NCI-H2171 treated with DMSO at 0.1 percent for 48 hours (cell line): Measurements from ENCODE around the gene IPO9.
"Not testable (repeated sequence)": the region's sequence is repeated elsewhere in the genome, so short reads cannot be mapped to it uniquely, and the experiment has no call there.

Source experiments
- DNase-seq: peaks from one replicate; lab custom pipeline; 2025; lab: John Stamatoyannopoulos, UW

IPO9 gene

DNA sequence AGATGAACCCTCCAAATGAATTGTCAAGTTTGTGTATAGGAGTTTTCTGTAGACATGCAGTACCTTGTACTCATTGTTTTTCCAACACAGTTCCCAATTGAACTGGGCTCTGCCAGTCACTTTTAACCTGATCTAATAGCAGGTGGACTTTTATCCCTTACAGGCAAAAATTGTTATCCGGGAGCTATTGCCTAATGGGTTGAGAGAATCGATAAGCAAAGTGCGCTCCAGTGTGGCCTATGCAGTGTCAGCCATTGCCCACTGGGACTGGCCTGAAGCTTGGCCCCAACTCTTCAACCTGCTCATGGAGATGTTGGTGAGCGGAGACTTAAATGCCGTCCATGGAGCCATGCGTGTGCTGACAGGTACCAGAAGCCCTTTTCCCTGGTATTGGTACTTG, 19.3 kb downstream of the IPO9 start:
- no peak for DNase-seq

DNA sequence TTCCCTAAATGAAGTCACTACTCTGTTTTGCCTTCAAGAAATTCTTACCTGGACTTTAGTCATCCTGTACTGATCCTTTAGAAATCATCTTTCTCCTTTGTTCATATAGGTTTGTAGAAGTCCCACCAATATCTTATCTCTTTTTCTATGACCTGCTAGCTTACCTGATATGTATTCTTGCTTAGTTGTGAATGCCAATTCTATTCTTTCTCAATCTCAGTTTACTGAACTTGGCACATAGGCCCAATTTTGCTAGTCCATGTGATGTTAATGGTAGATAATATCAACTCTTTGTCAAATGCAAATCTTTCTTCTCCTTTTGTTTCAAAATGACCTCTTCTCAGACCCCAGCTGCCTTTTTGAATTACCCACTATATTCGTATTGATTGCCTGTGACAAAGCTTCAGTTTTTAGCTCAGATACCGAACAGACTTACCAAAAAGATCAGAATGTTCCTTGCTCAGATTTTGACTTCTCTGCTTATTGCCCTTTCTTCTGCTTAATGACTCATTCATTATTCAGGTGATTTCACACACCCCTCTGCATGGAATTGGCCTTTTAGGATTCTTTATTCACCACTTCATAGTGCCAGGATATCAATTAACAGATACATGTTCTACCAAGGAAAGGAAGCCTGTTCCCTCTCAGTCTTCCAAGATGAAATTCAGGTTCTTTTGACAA, 20.6 kb downstream of the IPO9 start:
- no peak for DNase-seq

DNA sequence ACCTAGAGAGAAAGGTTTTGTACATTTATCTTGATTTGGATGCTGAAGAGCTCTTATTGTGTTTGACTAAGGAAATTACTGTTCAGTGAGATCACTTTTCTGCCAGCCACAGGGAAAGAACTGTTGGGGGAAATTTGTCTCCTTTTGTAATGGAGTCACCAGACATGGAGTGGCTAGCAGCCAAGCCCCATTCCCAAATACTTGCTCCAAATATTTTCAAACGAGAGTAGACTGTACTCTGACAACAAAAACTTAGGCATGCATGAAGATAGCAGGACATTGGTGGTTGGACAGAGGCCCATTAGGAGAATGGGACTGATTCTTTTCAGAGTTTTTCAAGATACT, 21.1 kb downstream of the IPO9 start:
- no peak for DNase-seq

- no peak for DNase-seq
These were observed 23.0 kb downstream of the IPO9 start for GRCh38 chr1:201851949-201852348.

- DNase-seq, result not testable (repeated sequence)
These were observed 27.8 kb downstream of the IPO9 start for GRCh38 chr1:201856722-201857121.

DNA sequence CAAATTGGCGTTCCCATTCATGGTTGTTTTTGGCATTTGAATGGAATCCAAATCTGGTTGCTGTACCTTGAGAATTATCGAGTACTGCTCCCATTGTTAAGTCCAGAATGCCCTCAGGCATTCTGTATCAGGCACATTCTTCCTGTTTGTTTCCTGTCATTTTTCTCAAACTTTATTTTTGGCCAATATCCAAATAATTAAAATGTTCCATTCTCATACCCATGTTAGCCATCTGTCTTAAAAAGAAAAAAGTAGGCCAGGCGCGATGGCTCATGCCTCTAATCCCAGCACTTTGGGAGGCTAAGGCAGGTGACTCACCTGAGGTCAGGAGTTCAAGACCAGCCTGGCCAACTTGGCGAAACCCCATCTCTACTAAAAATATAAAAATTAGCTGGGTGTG, 30.5 kb downstream of the IPO9 start:
- DNase-seq, result no peak

DNA sequence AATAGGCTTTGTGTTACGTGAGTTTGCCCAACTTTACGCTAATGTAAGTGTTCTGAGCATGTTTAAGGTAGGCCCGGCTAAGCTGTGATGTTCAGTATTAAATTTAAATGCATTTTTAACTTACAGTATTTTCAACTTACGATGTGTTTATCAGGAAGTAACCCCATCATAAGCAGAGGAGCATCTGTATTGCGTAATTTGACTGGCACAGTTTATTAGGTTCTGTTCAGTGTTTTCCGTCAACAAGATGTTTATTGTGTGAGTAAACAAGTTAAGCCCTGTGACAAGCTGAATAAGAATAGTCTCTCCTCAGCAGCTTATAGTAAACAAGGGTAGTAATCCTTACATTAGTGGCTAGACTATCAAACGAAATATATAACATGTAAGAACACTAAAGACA, 32.5 kb downstream of the IPO9 start:
- DNase-seq, result no peak

GRCh38 chr1:201870397-201870796, 41.4 kb downstream of the IPO9 start:
- DNase-seq, result no peak

DNA sequence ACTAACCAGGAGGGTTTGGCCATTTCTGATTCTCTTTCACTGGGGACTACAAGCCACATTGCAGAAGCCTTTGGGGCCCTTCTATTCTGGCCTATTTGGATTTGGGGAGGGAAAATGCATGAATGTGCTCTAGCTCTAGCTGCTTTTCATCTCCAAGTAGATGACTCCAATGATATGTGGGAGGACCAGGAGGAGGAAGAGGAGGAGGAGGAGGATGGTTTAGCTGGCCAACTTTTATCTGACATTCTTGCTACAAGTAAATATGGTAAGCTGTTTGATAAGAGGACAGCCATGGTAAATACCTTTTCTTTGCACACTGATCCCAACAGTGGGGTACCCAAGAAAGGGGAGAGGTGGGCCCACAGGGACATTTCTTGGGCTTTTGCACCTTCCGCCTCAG, 45.7 kb downstream of the IPO9 start:
- DNase-seq, result no peak

- DNase-seq, result peak; percentile 96
These were observed 47.3 kb downstream of the IPO9 start for GRCh38 chr1:201876148-201876818.

GRCh38 chr1:201877877-201878401, 49.0 kb downstream of the IPO9 start:
- peak; percentile 48 for DNase-seq

GRCh38 chr1:201880928-201881571, 52.1 kb downstream of the IPO9 start:
- no peak for DNase-seq

GRCh38 chr1:201881617-201882016, 52.7 kb downstream of the IPO9 start:
- no peak for DNase-seq

GRCh38 chr1:201882665-201883132, 53.7 kb downstream of the IPO9 start:
- no peak for DNase-seq

DNA sequence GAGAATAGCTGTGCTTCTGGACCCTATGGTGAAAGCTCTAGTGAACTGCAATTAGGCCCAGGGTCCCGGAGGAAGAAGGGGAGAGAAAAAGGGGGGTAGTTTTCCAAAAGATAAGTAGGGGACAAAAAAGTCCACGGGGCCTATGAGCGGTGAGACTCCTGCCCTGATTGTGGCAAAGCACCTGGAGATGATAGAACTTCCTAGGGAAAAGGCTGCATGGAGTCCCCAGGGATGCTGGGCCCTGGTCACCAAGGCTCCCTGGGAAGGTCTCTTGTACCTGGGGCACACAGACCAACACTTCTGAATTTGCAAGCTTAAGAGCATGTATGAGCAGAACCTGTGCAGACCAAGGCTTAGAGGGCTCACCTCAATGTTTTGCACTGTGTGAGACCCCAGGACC, 54.3 kb downstream of the IPO9 start:
- DNase-seq, result no peak

DNA sequence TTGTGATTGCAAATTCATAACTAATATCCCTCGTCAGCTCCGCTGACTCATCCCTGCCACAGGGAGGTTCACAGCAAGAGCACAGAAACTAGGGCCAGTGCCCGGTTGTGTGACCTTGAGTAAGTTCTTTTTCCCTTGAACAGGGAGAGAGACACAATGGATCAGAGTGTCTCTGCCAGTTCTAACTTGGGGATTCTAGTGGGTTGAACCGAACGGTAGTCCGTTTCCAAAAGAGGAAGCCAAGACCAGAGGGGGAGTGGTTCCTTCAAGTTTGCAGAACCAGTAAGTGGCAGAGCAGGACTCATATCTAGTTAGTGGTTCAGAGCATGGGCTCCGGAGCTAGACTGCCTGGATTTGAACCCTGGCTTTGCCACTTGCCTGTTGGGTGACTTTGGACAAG, 54.8 kb downstream of the IPO9 start:
- DNase-seq, result no peak

- DNase-seq, result peak; percentile 42
These were observed 55.5 kb downstream of the IPO9 start for GRCh38 chr1:201884425-201884824.

GRCh38 chr1:201885531-201886075, 56.6 kb downstream of the IPO9 start:
- DNase-seq, result no peak

GRCh38 chr1:201886103-201886885, 57.3 kb downstream of the IPO9 start:
- no peak for DNase-seq

GRCh38 chr1:201887116-201887866, 58.3 kb downstream of the IPO9 start:
- no peak for DNase-seq
